ENCODE results near the gene SAMHD1. TPM values are rescaled to one million over a fixed set of nuclear protein-coding genes. Genes with fewer than 3 reads are reported as not detected.

Gene SAMHD1
- polyA plus RNA-seq, 1 of the 3 experiments (the other 2 are of a cell fraction): 5.9 TPM

DNA sequence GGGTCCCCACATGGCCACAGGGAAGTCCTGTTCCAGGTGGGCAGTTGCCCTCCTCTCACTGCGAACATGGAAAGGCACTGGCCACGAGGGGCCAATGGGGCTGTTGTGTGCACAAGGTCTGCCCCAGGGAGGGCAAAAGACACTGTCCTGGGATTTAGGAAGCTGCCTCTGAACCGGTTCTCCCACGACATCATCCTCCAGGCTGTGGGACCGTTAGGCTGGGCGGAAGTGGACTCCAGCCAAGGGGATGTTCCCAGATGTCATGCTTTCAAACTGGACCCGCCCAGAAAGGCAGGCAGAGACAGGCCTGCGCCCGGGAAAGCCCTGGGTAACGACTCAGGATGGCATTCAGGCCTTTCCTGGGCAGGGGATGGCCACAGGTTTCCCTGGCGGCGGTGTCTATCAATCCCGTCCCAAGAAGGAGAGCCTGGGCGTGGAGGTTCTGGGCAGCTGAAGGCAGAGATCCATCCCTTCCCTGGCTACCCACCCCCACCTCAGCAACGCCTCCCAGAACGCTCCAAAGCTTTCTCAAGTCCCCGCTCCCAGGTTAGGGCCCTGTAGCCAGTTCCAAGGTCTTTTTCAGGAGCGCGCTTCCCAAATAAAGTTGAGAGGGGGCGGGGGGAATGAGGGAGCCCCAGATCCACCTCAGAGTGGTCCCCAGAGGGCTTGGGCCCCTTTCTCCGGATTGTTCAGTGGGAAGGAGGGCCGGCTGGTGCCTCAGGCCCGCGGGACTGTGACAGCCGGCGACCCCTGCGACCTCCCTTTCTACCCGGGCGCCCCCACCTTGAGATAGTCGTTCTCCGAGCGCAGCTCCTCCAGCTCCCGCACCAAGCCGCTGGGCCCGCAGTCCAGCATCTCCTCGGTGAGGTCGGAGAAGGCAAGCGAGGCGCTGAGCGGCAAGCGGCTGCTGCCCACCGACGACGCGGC lies 89.4 kb downstream of the SAMHD1 start (continued):
- TF ChIP-seq, protein P1, sequence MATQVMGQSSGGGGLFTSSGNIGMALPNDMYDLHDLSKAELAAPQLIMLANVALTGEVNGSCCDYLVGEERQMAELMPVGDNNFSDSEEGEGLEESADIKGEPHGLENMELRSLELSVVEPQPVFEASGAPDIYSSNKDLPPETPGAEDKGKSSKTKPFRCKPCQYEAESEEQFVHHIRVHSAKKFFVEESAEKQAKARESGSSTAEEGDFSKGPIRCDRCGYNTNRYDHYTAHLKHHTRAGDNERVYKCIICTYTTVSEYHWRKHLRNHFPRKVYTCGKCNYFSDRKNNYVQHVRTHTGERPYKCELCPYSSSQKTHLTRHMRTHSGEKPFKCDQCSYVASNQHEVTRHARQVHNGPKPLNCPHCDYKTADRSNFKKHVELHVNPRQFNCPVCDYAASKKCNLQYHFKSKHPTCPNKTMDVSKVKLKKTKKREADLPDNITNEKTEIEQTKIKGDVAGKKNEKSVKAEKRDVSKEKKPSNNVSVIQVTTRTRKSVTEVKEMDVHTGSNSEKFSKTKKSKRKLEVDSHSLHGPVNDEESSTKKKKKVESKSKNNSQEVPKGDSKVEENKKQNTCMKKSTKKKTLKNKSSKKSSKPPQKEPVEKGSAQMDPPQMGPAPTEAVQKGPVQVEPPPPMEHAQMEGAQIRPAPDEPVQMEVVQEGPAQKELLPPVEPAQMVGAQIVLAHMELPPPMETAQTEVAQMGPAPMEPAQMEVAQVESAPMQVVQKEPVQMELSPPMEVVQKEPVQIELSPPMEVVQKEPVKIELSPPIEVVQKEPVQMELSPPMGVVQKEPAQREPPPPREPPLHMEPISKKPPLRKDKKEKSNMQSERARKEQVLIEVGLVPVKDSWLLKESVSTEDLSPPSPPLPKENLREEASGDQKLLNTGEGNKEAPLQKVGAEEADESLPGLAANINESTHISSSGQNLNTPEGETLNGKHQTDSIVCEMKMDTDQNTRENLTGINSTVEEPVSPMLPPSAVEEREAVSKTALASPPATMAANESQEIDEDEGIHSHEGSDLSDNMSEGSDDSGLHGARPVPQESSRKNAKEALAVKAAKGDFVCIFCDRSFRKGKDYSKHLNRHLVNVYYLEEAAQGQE (IDR thresholded peaks at IDR 0.05; ENCODE audit: low read depth, low read length): no peak
- TF ChIP-seq RCOR1 (IDR thresholded peaks at IDR 0.05; ENCODE audit: low read length) (no peak), NRF1 (IDR thresholded peaks at IDR 0.05; ENCODE audit: low read depth, low read length) (no peak), NFIC (IDR thresholded peaks at IDR 0.05; ENCODE audit: borderline replicate concordance) (peak; percentile 84), JUND (IDR thresholded peaks at IDR 0.05) (no peak), CHD2 (IDR thresholded peaks at IDR 0.05; ENCODE audit: low read length, partially characterized antibody) (no peak), RXRA (IDR thresholded peaks at IDR 0.05; ENCODE audit: borderline replicate concordance, low read depth) (no peak), RAD21 (IDR thresholded peaks at IDR 0.05; ENCODE audit: low read length) (no peak), MXI1 (IDR thresholded peaks at IDR 0.05; ENCODE audit: low read depth, low read length) (peak; percentile 97), EZH2phosphoT487 (IDR thresholded peaks at IDR 0.05; ENCODE audit: borderline replicate concordance, low read depth) (no peak)
- TF ChIP-seq, protein P2, sequence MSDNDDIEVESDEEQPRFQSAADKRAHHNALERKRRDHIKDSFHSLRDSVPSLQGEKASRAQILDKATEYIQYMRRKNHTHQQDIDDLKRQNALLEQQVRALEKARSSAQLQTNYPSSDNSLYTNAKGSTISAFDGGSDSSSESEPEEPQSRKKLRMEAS (IDR thresholded peaks at IDR 0.05; ENCODE audit: low read depth): peak; percentile 85

DNA sequence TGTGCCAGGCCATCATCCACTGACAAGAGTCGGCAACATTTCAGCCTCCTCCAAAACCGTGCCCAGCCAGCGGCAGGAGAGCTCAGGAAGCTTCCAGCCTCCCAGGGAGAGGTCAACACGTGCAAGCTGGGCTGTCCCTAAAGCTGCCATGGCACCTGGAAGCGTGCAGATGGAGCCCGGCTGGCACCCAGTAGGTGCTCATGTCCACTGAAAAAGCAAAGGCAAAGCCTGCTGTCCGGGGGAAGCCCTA lies 90.0 kb downstream of the SAMHD1 start:
- Histone ChIP-seq H3K36me3 (replicated peaks in 1 of 2; ENCODE audit: control insufficient read depth in 1 of 2, insufficient read depth in 2 of 2, low read length in 1 of 2) (peaks cover 0 to 9% of the 10 kb centered on the region in 2 experiments), H2AFZ (ENCODE audit: low read depth) (no peak overlapping the region), H3K4me2 (peak overlapping the region; percentile 95), H3K9ac (peak overlapping the region; percentile 78), H3K4me3 (ENCODE audit: low read depth in 2 of 2, low read length in 1 of 2) (peak overlapping the region; percentile 82 to 84), H3K9me3 (no peaks in the 10 kb centered on the region), H3K4me1 (ENCODE audit: control insufficient read depth in 1 of 2, insufficient read depth in 2 of 2, low read depth in 1 of 2, low read length in 1 of 2) (peaks cover 27 to 35% of the 10 kb centered on the region in 2 experiments), H3K27ac (ENCODE audit: low read depth in 2 of 2, low read length in 1 of 2) (peak overlapping the region; percentile 82 to 83), H4K20me1 (ENCODE audit: insufficient read depth) (peaks cover 38% of the 10 kb centered on the region), H3K9me2 (no peaks in the 10 kb centered on the region), H3K27me3 (ENCODE audit: insufficient read depth) (no peaks in the 10 kb centered on the region), H3K79me2 (ENCODE audit: insufficient read depth) (peaks cover 70% of the 10 kb centered on the region), H3F3A (replicated peaks; ENCODE audit: insufficient read depth) (peaks cover 20% of the 10 kb centered on the region)
- CTCF ChIA-PET: interaction anchor here (0.9 to 3.8 kb wide), 4 partner anchors 26 to 88 kb away, joined by 5 to 28 read pairs (median 8); partner anchors contain the start of gene DSN1
- POLR2A ChIA-PET: interaction anchor here (1.1 kb wide), 1 partner anchor 26 kb away, joined by 4 read pairs; no protein-coding TSS in a partner anchor
- no peak for DNase-seq
- no peak for TF ChIP-seq RAD21 (IDR thresholded peaks at IDR 0.05; ENCODE audit: low read length)
- no peak for TF ChIP-seq TEAD4 (IDR thresholded peaks at IDR 0.05; ENCODE audit: borderline replicate concordance, insufficient read depth)
- no peak for TF ChIP-seq ELF1 (IDR thresholded peaks at IDR 0.05)
- no peak for TF ChIP-seq EP300 (IDR thresholded peaks at IDR 0.05; ENCODE audit: borderline replicate concordance in 1 of 2, low read depth in 1 of 2, low read length in 1 of 2)
- no peak for TF ChIP-seq RXRA (IDR thresholded peaks at IDR 0.05; ENCODE audit: borderline replicate concordance, low read depth)
- no peak for TF ChIP-seq POLR2AphosphoS5 (IDR thresholded peaks at IDR 0.05; ENCODE audit: low read depth, low read length)
- no peak for TF ChIP-seq MEF2A (IDR thresholded peaks at IDR 0.05; ENCODE audit: borderline replicate concordance, low read depth)
- TF ChIP-seq, protein P3, sequence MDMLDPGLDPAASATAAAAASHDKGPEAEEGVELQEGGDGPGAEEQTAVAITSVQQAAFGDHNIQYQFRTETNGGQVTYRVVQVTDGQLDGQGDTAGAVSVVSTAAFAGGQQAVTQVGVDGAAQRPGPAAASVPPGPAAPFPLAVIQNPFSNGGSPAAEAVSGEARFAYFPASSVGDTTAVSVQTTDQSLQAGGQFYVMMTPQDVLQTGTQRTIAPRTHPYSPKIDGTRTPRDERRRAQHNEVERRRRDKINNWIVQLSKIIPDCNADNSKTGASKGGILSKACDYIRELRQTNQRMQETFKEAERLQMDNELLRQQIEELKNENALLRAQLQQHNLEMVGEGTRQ (IDR thresholded peaks at IDR 0.05; ENCODE audit: borderline replicate concordance, low read depth, low read length): no peak
- TF ChIP-seq, protein P4, sequence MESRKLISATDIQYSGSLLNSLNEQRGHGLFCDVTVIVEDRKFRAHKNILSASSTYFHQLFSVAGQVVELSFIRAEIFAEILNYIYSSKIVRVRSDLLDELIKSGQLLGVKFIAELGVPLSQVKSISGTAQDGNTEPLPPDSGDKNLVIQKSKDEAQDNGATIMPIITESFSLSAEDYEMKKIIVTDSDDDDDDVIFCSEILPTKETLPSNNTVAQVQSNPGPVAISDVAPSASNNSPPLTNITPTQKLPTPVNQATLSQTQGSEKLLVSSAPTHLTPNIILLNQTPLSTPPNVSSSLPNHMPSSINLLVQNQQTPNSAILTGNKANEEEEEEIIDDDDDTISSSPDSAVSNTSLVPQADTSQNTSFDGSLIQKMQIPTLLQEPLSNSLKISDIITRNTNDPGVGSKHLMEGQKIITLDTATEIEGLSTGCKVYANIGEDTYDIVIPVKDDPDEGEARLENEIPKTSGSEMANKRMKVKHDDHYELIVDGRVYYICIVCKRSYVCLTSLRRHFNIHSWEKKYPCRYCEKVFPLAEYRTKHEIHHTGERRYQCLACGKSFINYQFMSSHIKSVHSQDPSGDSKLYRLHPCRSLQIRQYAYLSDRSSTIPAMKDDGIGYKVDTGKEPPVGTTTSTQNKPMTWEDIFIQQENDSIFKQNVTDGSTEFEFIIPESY (IDR thresholded peaks at IDR 0.05; ENCODE audit: borderline replicate concordance, low read depth): no peak
- no peak for TF ChIP-seq TAF1 (IDR thresholded peaks at IDR 0.05; ENCODE audit: borderline replicate concordance, low read depth, low read length)
- TF ChIP-seq RCOR1 (IDR thresholded peaks at IDR 0.05; ENCODE audit: low read length): no peak
- TF ChIP-seq FOXM1 (IDR thresholded peaks at IDR 0.05; ENCODE audit: low read depth): no peak
- 0% methylated on average over 1 of the region's 7 CpGs for WGBS (ENCODE audit: low lambda C conversion rate)
